K562 (cell line): Measurements from ENCODE around the gene SPOCK2. TPM values are rescaled to one million over a fixed set of nuclear protein-coding genes. Genes with fewer than 3 reads are reported as not detected.

ENCODE experiments used
- GMEB1 ChIP-seq: fragments of 250-450 bp; sonication (Bioruptor Pico); IDR thresholded peaks from 2 replicates; pipeline ENCODE4 v1.4.0; 2020; ENCODE audit warnings: mild to moderate bottlenecking
- MCM2 ChIP-seq: fragments of 450-650 bp; IDR thresholded peaks from 2 replicates; pipeline ENCODE4 v1.6.1; 2017; ENCODE audit warnings: low read depth, mild to moderate bottlenecking
- SIN3A ChIP-seq, 2 experiments: fragments of 150-350 bp in 1 of 2; IDR thresholded peaks; 2 replicates each; pipeline ENCODE4 v1.6.1; 2011 to 2016; ENCODE audit warnings: borderline replicate concordance in 2 of 2, low read depth in 2 of 2, low read length in 2 of 2, mild to moderate bottlenecking in 2 of 2, moderate library complexity in 2 of 2; ENCODE audit not compliant: control insufficient read depth in 1 of 2
- polyA plus RNA-seq, 8 experiments: library from polyadenylated mRNA; depleted of rRNA in 4 of 8; stranded (reverse) in 5 of 8; unstranded in 3 of 8; fragments of >200 nt; fragmentation: Nextera tagmentation in 2 of 8; fragmentation: Illumina TruSeq in 1 of 8; extraction: Ambion mirVana in 2 of 8; extraction: Trizol in 1 of 8; gene quantifications; 2 replicates each; pipeline versions ENCODE4 v1.2.1 to v1.2.3, GENCODE V29; 2011 to 2014; ENCODE audit warnings: inconsistent platforms in 1 of 8, missing spikeins in 1 of 8
- total RNA-seq, 7 experiments: library from RNA; depleted of rRNA in 6 of 7; stranded (reverse); fragments of >200 nt in 6 of 7; fragmentation: Illumina TruSeq in 2 of 7; extraction: Trizol in 2 of 7; gene quantifications; 2 replicates each; pipeline versions ENCODE4 v1.2.1 to v1.2.3, GENCODE V29; 2011 to 2021; ENCODE audit warnings: low replicate concordance in 1 of 7
- TF ChIP-seq, protein P1 (sequence below), 2 experiments: fragments of 450-650 bp in 1 of 2; IDR thresholded peaks; 2 replicates each; pipeline ENCODE4 v1.6.1; 2011 to 2017; ENCODE audit warnings: low read depth in 2 of 2, antibody characterized with exemption in 1 of 2, borderline replicate concordance in 1 of 2, low read length in 1 of 2, mild to moderate bottlenecking in 1 of 2, mixed read lengths in 1 of 2; ENCODE audit not compliant: control insufficient read depth in 1 of 2
- TF ChIP-seq, protein P2 (sequence below): fragments of 250-450 bp; sonication (Bioruptor Pico); IDR thresholded peaks from 2 replicates; pipeline ENCODE4 v1.9.0; 2021; ENCODE audit warnings: mild to moderate bottlenecking

The SPOCK2 gene
- total and polyA plus RNA-seq, 9 of the 15 experiments (the other 6 are each of a cell fraction or from before 2014, with no cell fraction given): 0.04 to 0.86 (median 0.11) TPM; not detected in 2

DNA sequence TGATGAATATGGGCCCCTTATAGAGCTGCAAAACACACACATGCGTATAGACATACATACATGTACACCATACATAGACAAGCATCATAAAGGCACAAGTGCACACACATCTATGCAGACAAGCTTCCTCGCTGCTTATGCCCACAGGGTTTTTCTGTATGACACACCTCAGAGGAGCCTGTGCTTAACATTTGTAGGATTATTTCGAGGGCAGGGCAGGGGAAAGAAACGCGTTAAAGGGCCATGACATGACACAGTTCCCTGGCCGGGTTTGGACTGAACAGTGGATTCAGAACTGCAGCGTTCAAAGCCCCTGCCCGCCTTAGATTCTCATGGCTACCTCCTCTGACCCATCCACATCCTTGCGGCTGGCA is 79.3 kb downstream of the SPOCK2 start (continued):
- TF ChIP-seq GMEB1: no peak
- TF ChIP-seq MCM2: no peak
- TF ChIP-seq SIN3A (IDR thresholded peaks at IDR 0.05; ENCODE audit: borderline replicate concordance in 2 of 2, control insufficient read depth in 1 of 2, low read depth in 2 of 2, low read length in 2 of 2): no peak
- TF ChIP-seq, protein P1, sequence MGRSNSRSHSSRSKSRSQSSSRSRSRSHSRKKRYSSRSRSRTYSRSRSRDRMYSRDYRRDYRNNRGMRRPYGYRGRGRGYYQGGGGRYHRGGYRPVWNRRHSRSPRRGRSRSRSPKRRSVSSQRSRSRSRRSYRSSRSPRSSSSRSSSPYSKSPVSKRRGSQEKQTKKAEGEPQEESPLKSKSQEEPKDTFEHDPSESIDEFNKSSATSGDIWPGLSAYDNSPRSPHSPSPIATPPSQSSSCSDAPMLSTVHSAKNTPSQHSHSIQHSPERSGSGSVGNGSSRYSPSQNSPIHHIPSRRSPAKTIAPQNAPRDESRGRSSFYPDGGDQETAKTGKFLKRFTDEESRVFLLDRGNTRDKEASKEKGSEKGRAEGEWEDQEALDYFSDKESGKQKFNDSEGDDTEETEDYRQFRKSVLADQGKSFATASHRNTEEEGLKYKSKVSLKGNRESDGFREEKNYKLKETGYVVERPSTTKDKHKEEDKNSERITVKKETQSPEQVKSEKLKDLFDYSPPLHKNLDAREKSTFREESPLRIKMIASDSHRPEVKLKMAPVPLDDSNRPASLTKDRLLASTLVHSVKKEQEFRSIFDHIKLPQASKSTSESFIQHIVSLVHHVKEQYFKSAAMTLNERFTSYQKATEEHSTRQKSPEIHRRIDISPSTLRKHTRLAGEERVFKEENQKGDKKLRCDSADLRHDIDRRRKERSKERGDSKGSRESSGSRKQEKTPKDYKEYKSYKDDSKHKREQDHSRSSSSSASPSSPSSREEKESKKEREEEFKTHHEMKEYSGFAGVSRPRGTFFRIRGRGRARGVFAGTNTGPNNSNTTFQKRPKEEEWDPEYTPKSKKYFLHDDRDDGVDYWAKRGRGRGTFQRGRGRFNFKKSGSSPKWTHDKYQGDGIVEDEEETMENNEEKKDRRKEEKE (IDR thresholded peaks at IDR 0.05; ENCODE audit: borderline replicate concordance in 1 of 2, control insufficient read depth in 1 of 2, low read depth in 2 of 2, low read length in 1 of 2): no peak
- TF ChIP-seq, protein P2, sequence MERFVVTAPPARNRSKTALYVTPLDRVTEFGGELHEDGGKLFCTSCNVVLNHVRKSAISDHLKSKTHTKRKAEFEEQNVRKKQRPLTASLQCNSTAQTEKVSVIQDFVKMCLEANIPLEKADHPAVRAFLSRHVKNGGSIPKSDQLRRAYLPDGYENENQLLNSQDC (CRISPR knock-in tag): no peak

Other genes with a start within 250 kb of the SPOCK2 start
- 300 and 431 TPM in 2 replicates for gene PSAP, start 237.3 kb downstream of the SPOCK2 start, total RNA-seq (2014; rRNA removed)
- gene PSAP, start 237.3 kb downstream of the SPOCK2 start, total RNA-seq (2014; rRNA removed; fragmentation: Illumina TruSeq; extraction: Trizol): 231 and 245 TPM in 2 replicates
- gene PSAP, start 237.3 kb downstream of the SPOCK2 start, total RNA-seq (2015; rRNA removed; fragmentation: Illumina TruSeq; extraction: Trizol): 354 and 357 TPM in 2 replicates
- 458 and 473 TPM in 2 replicates for gene PSAP, start 237.3 kb downstream of the SPOCK2 start, total RNA-seq (2021)
- gene PSAP, start 237.3 kb downstream of the SPOCK2 start, polyA plus RNA-seq (2011; rRNA removed): 613 and 630 TPM in 2 replicates
- 439 and 442 TPM in 2 replicates for gene PSAP, start 237.3 kb downstream of the SPOCK2 start, polyA plus RNA-seq (2014; fragmentation: Illumina TruSeq; extraction: Trizol)
- 100 to 1,000 TPM; 429 to 700 TPM for gene PSAP, start 237.3 kb downstream of the SPOCK2 start, polyA plus RNA-seq (2014; fragmentation: Nextera tagmentation; extraction: Ambion mirVana)
- gene PSAP, start 237.3 kb downstream of the SPOCK2 start, polyA plus RNA-seq (2014; rRNA removed): 399 and 425 TPM in 2 replicates
- gene CHST3, start 124.2 kb downstream of the SPOCK2 start, total RNA-seq (2014; rRNA removed): 0.23 and 0.33 TPM in 2 replicates
- gene CHST3, start 124.2 kb downstream of the SPOCK2 start, total RNA-seq (2014; rRNA removed; fragmentation: Illumina TruSeq; extraction: Trizol): 0.13 and 0.15 TPM in 2 replicates
- gene CHST3, start 124.2 kb downstream of the SPOCK2 start, total RNA-seq (2015; rRNA removed; fragmentation: Illumina TruSeq; extraction: Trizol): 1.3 TPM in 2 replicates
- 0.38 and 0.42 TPM in 2 replicates for gene CHST3, start 124.2 kb downstream of the SPOCK2 start, total RNA-seq (2021)
- 0.06 and 0.18 TPM in 2 replicates for gene CHST3, start 124.2 kb downstream of the SPOCK2 start, polyA plus RNA-seq (2011; rRNA removed)
- gene CHST3, start 124.2 kb downstream of the SPOCK2 start, polyA plus RNA-seq (2014; fragmentation: Illumina TruSeq; extraction: Trizol): 0.17 and 0.18 TPM in 2 replicates
- gene CHST3, start 124.2 kb downstream of the SPOCK2 start, polyA plus RNA-seq (2014; fragmentation: Nextera tagmentation; extraction: Ambion mirVana): under 1 TPM; 0.01 to 0.04 TPM
- 0.07 and 0.34 TPM in 2 replicates for gene CHST3, start 124.2 kb downstream of the SPOCK2 start, polyA plus RNA-seq (2014; rRNA removed)
- gene ANAPC16, start 127.5 kb upstream of the SPOCK2 start, total RNA-seq (2014; rRNA removed): 42.6 and 55.8 TPM in 2 replicates
- gene ANAPC16, start 127.5 kb upstream of the SPOCK2 start, total RNA-seq (2014; rRNA removed; fragmentation: Illumina TruSeq; extraction: Trizol): 108 and 111 TPM in 2 replicates
- gene ANAPC16, start 127.5 kb upstream of the SPOCK2 start, total RNA-seq (2015; rRNA removed; fragmentation: Illumina TruSeq; extraction: Trizol): 79.7 and 87.7 TPM in 2 replicates
- 72.5 and 72.7 TPM in 2 replicates for gene ANAPC16, start 127.5 kb upstream of the SPOCK2 start, total RNA-seq (2021)
- gene ANAPC16, start 127.5 kb upstream of the SPOCK2 start, polyA plus RNA-seq (2011; rRNA removed): 162 and 168 TPM in 2 replicates
- gene ANAPC16, start 127.5 kb upstream of the SPOCK2 start, polyA plus RNA-seq (2014; fragmentation: Illumina TruSeq; extraction: Trizol): 74.2 and 85.3 TPM in 2 replicates
- gene ANAPC16, start 127.5 kb upstream of the SPOCK2 start, polyA plus RNA-seq (2014; fragmentation: Nextera tagmentation; extraction: Ambion mirVana): 100 to 1,000 TPM; 184 to 208 TPM
- 112 and 134 TPM in 2 replicates for gene ANAPC16, start 127.5 kb upstream of the SPOCK2 start, polyA plus RNA-seq (2014; rRNA removed)
- 27.6 and 31.7 TPM in 2 replicates for gene ASCC1, start 127.7 kb upstream of the SPOCK2 start, total RNA-seq (2014; rRNA removed)
- 52.8 and 62.6 TPM in 2 replicates for gene ASCC1, start 127.7 kb upstream of the SPOCK2 start, total RNA-seq (2014; rRNA removed; fragmentation: Illumina TruSeq; extraction: Trizol)
- gene ASCC1, start 127.7 kb upstream of the SPOCK2 start, total RNA-seq (2015; rRNA removed; fragmentation: Illumina TruSeq; extraction: Trizol): 33.3 and 38.2 TPM in 2 replicates
- gene ASCC1, start 127.7 kb upstream of the SPOCK2 start, total RNA-seq (2021): 45.7 and 48.4 TPM in 2 replicates
- 53.2 and 64.1 TPM in 2 replicates for gene ASCC1, start 127.7 kb upstream of the SPOCK2 start, polyA plus RNA-seq (2011; rRNA removed)
- 54.4 and 70.0 TPM in 2 replicates for gene ASCC1, start 127.7 kb upstream of the SPOCK2 start, polyA plus RNA-seq (2014; fragmentation: Illumina TruSeq; extraction: Trizol)
- 10 to 100 TPM; 50.8 to 73.3 TPM for gene ASCC1, start 127.7 kb upstream of the SPOCK2 start, polyA plus RNA-seq (2014; fragmentation: Nextera tagmentation; extraction: Ambion mirVana)
- gene ASCC1, start 127.7 kb upstream of the SPOCK2 start, polyA plus RNA-seq (2014; rRNA removed): 42.7 and 55.5 TPM in 2 replicates
- 593 and 675 TPM in 2 replicates for gene DDIT4, start 185.4 kb upstream of the SPOCK2 start, total RNA-seq (2014; rRNA removed)
- gene DDIT4, start 185.4 kb upstream of the SPOCK2 start, total RNA-seq (2014; rRNA removed; fragmentation: Illumina TruSeq; extraction: Trizol): 159 and 200 TPM in 2 replicates
- gene DDIT4, start 185.4 kb upstream of the SPOCK2 start, total RNA-seq (2015; rRNA removed; fragmentation: Illumina TruSeq; extraction: Trizol): 13.2 and 14.7 TPM in 2 replicates
- 453 and 674 TPM in 2 replicates for gene DDIT4, start 185.4 kb upstream of the SPOCK2 start, total RNA-seq (2021)
- 228 and 529 TPM in 2 replicates for gene DDIT4, start 185.4 kb upstream of the SPOCK2 start, polyA plus RNA-seq (2011; rRNA removed)
- gene DDIT4, start 185.4 kb upstream of the SPOCK2 start, polyA plus RNA-seq (2014; fragmentation: Illumina TruSeq; extraction: Trizol): 107 and 370 TPM in 2 replicates
- gene DDIT4, start 185.4 kb upstream of the SPOCK2 start, polyA plus RNA-seq (2014; fragmentation: Nextera tagmentation; extraction: Ambion mirVana): 10 to 100 TPM in 1 of 2 experiments, 1 to 10 TPM in 1; 8.2 to 12.3 TPM
- 362 and 564 TPM in 2 replicates for gene DDIT4, start 185.4 kb upstream of the SPOCK2 start, polyA plus RNA-seq (2014; rRNA removed)